HEK293 (cell line): ENCODE results near the gene ADAMTS13.

Experiments
- CTCF ChIA-PET: fragments of 350-600 bp; formaldehyde crosslinking; extraction: SDS; loops from one replicate; lab custom pipeline; 2021; ENCODE audit warnings: antibody characterized with exemption; lab: Yijun Ruan, JAX
- POLR2A ChIA-PET: fragments of 300-600 bp; formaldehyde crosslinking; extraction: SDS; loops from one replicate; lab custom pipeline; 2020; ENCODE audit warnings: antibody characterized with exemption, inconsistent platforms; lab: Yijun Ruan, JAX
- H3K27ac ChIP-seq: fragments of 200-500 bp; sonication (Bioruptor generic); 2 replicates; pipeline ENCODE4 v1.5.1; 2014; ENCODE audit warnings: low read depth, low read length, control low read depth, inconsistent platforms; ENCODE audit errors: extremely low read depth
- H3K36me3 ChIP-seq, 2 experiments: fragments of 200-500 bp in 1 of 2; sonication (Bioruptor generic) in 1 of 2; 1 replicate in 1 of 2; 2 replicates in 1 of 2; pipeline ENCODE4 v1.5.1; 2014 to 2017; ENCODE audit warnings: inconsistent platforms in 2 of 2, low read length in 2 of 2; ENCODE audit not compliant: control insufficient read depth in 2 of 2, insufficient read depth in 1 of 2
- H3K4me1 ChIP-seq: fragments of 200-500 bp; sonication (Bioruptor generic); 2 replicates; pipeline ENCODE4 v1.5.1; 2014; ENCODE audit warnings: mild to moderate bottlenecking, low read length, inconsistent platforms; ENCODE audit not compliant: control insufficient read depth, insufficient read depth
- H3K4me3 ChIP-seq: 2 replicates; pipeline ENCODE4 v1.5.1; 2011; ENCODE audit warnings: low read depth, mild to moderate bottlenecking, control low read depth, low read length, moderate library complexity
- H3K9me3 ChIP-seq: fragments of 200-500 bp; sonication (Bioruptor generic); 2 replicates; pipeline ENCODE4 v1.5.1; 2014; ENCODE audit warnings: low read depth, low read length, inconsistent platforms; ENCODE audit not compliant: control insufficient read depth, insufficient read depth
- KLF8 ChIP-seq: fragments of 450-650 bp; formaldehyde crosslinking; IDR thresholded peaks from 2 replicates; pipeline ENCODE4 v1.5.1; 2016; ENCODE audit warnings: missing biosample characterization, missing genetic modification characterization
- KLF9 ChIP-seq: fragments of 450-650 bp; formaldehyde crosslinking; IDR thresholded peaks from 2 replicates; pipeline ENCODE4 v1.5.1; 2016; ENCODE audit warnings: missing biosample characterization, missing genetic modification characterization, low read depth
- PATZ1 ChIP-seq: fragments of 450-650 bp; formaldehyde crosslinking; IDR thresholded peaks from 2 replicates; pipeline ENCODE4 v1.5.1; 2016; ENCODE audit warnings: missing biosample characterization, missing genetic modification characterization
- PRDM10 ChIP-seq: fragments of 450-650 bp; formaldehyde crosslinking; IDR thresholded peaks from 2 replicates; pipeline ENCODE4 v1.5.1; 2016; ENCODE audit warnings: missing biosample characterization, missing genetic modification characterization
- REST ChIP-seq: fragments of 450-650 bp; formaldehyde crosslinking; IDR thresholded peaks from 2 replicates; pipeline ENCODE4 v1.5.1; 2016; ENCODE audit warnings: missing biosample characterization, missing genetic modification characterization
- ZNF112 ChIP-seq: fragments of 450-650 bp; formaldehyde crosslinking; IDR thresholded peaks from 2 replicates; pipeline ENCODE4 v1.5.0; 2017; ENCODE audit warnings: missing biosample characterization, missing genetic modification characterization
- ZNF354C ChIP-seq: fragments of 450-650 bp; formaldehyde crosslinking; IDR thresholded peaks from 2 replicates; pipeline ENCODE4 v1.5.1; 2016; ENCODE audit warnings: missing biosample characterization, missing genetic modification characterization, low read depth, borderline replicate concordance
- ZNF501 ChIP-seq: fragments of 450-650 bp; formaldehyde crosslinking; IDR thresholded peaks from 2 replicates; pipeline ENCODE4 v1.5.1; 2016; ENCODE audit warnings: missing biosample characterization, missing genetic modification characterization
- ZNF513 ChIP-seq: fragments of 450-650 bp; IDR thresholded peaks from 2 replicates; pipeline ENCODE4 v1.5.1; 2018; ENCODE audit warnings: missing biosample characterization, missing genetic modification characterization

ADAMTS13 gene

GRCh38 chr9:133484671-133485437, 62.7 kb downstream of the ADAMTS13 start (continued):
- no peak for TF ChIP-seq ZNF501 (tag by site-specific recombination)
- TF ChIP-seq PRDM10 (tag by site-specific recombination) = no peak
- no peak for TF ChIP-seq REST (tag by site-specific recombination)
- no peak for TF ChIP-seq ZNF354C (tag by site-specific recombination)
- TF ChIP-seq KLF8 = no peak
- no peak for TF ChIP-seq ZNF112 (tag by site-specific recombination)
- TF ChIP-seq ZNF513 (tag by site-specific recombination) = no peak

- ChIA-PET CTCF (interaction anchor here (0.7 to 4.5 kb wide), 35 partner anchors 9 to 510 kb away, joined by 3 to 69 read pairs (median 4); partner anchors contain the start of gene CACFD1), POLR2A (interaction anchor here (1.4 kb wide), 2 partner anchors 110 to 126 kb away, joined by 3 read pairs; no protein-coding TSS in a partner anchor)
- 0 out of 2 replicates have a peak, but pooled peaks have one; percentile 4 for TF ChIP-seq PATZ1 (tag by site-specific recombination)
- 0 out of 2 replicates have a peak, but pooled peaks have one; percentile 23 for TF ChIP-seq PRDM10 (tag by site-specific recombination)
- no peak for TF ChIP-seq KLF9
- H3K4me3 ChIP-seq = no peak overlapping the region
- no peaks in the 10 kb centered on the region for H3K36me3 ChIP-seq
- no peaks in the 10 kb centered on the region for H3K9me3 ChIP-seq
- H3K27ac ChIP-seq = no peak overlapping the region
- no peaks in the 10 kb centered on the region for H3K4me1 ChIP-seq
Measured at GRCh38 chr9:133485531-133486260, 63.5 kb downstream of the ADAMTS13 start.
